Transverse colon (tissue), 1 donor: ENCODE data around the gene RIC8A.

Experiments
- EP300 ChIP-seq: sonication (generic); formaldehyde crosslinking; IDR thresholded peaks from one replicate; pipeline ENCODE4 v1.6.1; 2017; ENCODE audit warnings: antibody characterized with exemption, low read depth
- POLR2A ChIP-seq: fragments of 450-650 bp; IDR thresholded peaks from one replicate; pipeline ENCODE4 v1.6.1; 2016; ENCODE audit warnings: antibody characterized with exemption, mild to moderate bottlenecking, moderate library complexity

DNA sequence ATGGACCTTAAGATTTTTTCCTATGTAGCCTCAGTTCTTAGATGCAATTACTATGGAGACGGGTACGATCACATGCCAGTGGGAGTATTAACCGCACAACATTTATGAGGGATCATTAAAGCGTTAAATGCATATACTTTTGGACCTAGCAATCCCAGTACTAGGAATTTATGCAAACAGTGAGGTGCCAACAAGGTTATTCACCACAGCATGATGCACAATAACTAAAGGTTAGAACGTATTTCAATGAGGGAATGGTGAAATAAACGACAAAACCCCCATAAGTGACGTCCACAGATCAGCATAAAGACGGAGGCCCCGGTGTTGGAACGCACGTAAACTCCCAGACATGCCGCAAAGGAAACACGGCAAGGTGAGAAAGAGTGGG, 28.1 kb downstream of the RIC8A start:
- TF ChIP-seq EP300 = no peak
- no peak for TF ChIP-seq POLR2A
